ENCODE measurements around the gene FNDC7.
"Not testable (repeated sequence)": the region's sequence is repeated elsewhere in the genome, so short reads cannot be mapped to it uniquely, and the experiment has no call there.

The FNDC7 gene

GRCh38 chr1:108745980-108746381 lies 33.3 kb downstream of the FNDC7 start:
- DNase-seq = no peak

GRCh38 chr1:108746382-108747170 lies 33.9 kb downstream of the FNDC7 start, which contains the start of gene STXBP3:
TSS of gene STXBP3 (plus strand) at chr1:108746674. CDS start at chr1:108746738, 64 bp downstream.
- DNase-seq = peak; percentile 97

- no peak for DNase-seq
Measured at GRCh38 chr1:108747171-108747850, 34.6 kb downstream of the FNDC7 start.

- no peak for DNase-seq
Measured at GRCh38 chr1:108747898-108748297, 35.2 kb downstream of the FNDC7 start.

GRCh38 chr1:108749081-108749480 lies 36.4 kb downstream of the FNDC7 start:
- no peak for DNase-seq

- DNase-seq = no peak
Measured at GRCh38 chr1:108750476-108751181, 37.9 kb downstream of the FNDC7 start.

GRCh38 chr1:108753363-108753762 lies 40.7 kb downstream of the FNDC7 start:
- DNase-seq = no peak

GRCh38 chr1:108758796-108759195 lies 46.1 kb downstream of the FNDC7 start:
- DNase-seq = no peak

GRCh38 chr1:108767115-108767514 lies 54.4 kb downstream of the FNDC7 start:
- DNase-seq = no peak

- no peak for DNase-seq
Measured at GRCh38 chr1:108767708-108768107, 55.0 kb downstream of the FNDC7 start.

GRCh38 chr1:108777839-108778238 lies 65.1 kb downstream of the FNDC7 start:
- no peak for DNase-seq

- DNase-seq = no peak
Measured at GRCh38 chr1:108779455-108779854, 66.7 kb downstream of the FNDC7 start.

- DNase-seq = no peak
Measured at GRCh38 chr1:108780937-108781574, 68.3 kb downstream of the FNDC7 start.

GRCh38 chr1:108781575-108781944 lies 68.9 kb downstream of the FNDC7 start:
- DNase-seq = not testable (repeated sequence)

GRCh38 chr1:108785264-108785663 lies 72.6 kb downstream of the FNDC7 start:
- no peak for DNase-seq

- no peak for DNase-seq
Measured at GRCh38 chr1:108785880-108786279, 73.2 kb downstream of the FNDC7 start.

- DNase-seq = no peak
Measured at GRCh38 chr1:108791790-108792189, 79.1 kb downstream of the FNDC7 start.

Measured in activated gamma-delta T cell (primary cell).